Neural cell (in vitro differentiated cells): ENCODE measurements around the gene NFASC.

Source experiments
- CTCF ChIP-seq: fragments of 450-650 bp; IDR thresholded peaks from 2 replicates; pipeline ENCODE4 v1.5.1; 2014; ENCODE audit warnings: antibody characterized with exemption, mild to moderate bottlenecking, moderate library complexity; ENCODE audit not compliant: poor library complexity, severe bottlenecking
- EP300 ChIP-seq: fragments of 450-650 bp; conservative IDR thresholded peaks from 2 replicates; pipeline ENCODE4 v1.6.1; 2014; ENCODE audit warnings: antibody characterized with exemption, mild to moderate bottlenecking, moderate library complexity; ENCODE audit not compliant: poor library complexity, severe bottlenecking
- EZH2 ChIP-seq: fragments of 200-600, 300-800 bp; shearing (Covaris generic), sonication (generic); IDR thresholded peaks from 2 replicates; pipeline ENCODE4 v1.6.1; 2014; ENCODE audit warnings: antibody characterized with exemption, low read length, borderline replicate concordance, mild to moderate bottlenecking; ENCODE audit not compliant: insufficient read depth, poor library complexity, severe bottlenecking
- MXI1 ChIP-seq: fragments of 450-650 bp; conservative IDR thresholded peaks from 2 replicates; pipeline ENCODE4 v1.6.1; 2014; ENCODE audit warnings: antibody characterized with exemption, mild to moderate bottlenecking; ENCODE audit not compliant: poor library complexity, severe bottlenecking
- POLR2AphosphoS5 ChIP-seq: IDR thresholded peaks from 2 replicates; pipeline ENCODE4 v1.6.1; 2012
- RAD21 ChIP-seq: fragments of 450-650 bp; conservative IDR thresholded peaks from 2 replicates; pipeline ENCODE4 v1.6.1; 2014; ENCODE audit warnings: antibody characterized with exemption, mild to moderate bottlenecking, moderate library complexity
- REST ChIP-seq: IDR thresholded peaks from 2 replicates; pipeline ENCODE4 v1.6.1; 2012; ENCODE audit warnings: borderline replicate concordance
- SMC3 ChIP-seq: fragments of 450-650 bp; conservative IDR thresholded peaks from 2 replicates; pipeline ENCODE4 v1.6.1; 2014; ENCODE audit warnings: antibody characterized with exemption, mild to moderate bottlenecking, moderate library complexity; ENCODE audit not compliant: poor library complexity
- TAF1 ChIP-seq: IDR thresholded peaks from 2 replicates; pipeline ENCODE4 v1.6.1; 2012; ENCODE audit warnings: low read depth

GRCh38 chr1:204834752-204835151 is 35.9 kb upstream of the NFASC start:
- TF ChIP-seq POLR2AphosphoS5 (no peak), CTCF (no peak), TAF1 (no peak), EZH2 (no peak), RAD21 (no peak), REST (no peak), MXI1 (no peak), SMC3 (no peak), EP300 (no peak)
